ENCODE measurements around the gene TRIP13. TPM values are rescaled to one million over a fixed set of nuclear protein-coding genes. Genes with fewer than 3 reads are reported as not detected.

The TRIP13 gene
- total and polyA plus RNA-seq, 4 donors: 2.7 to 6.2 (median 3.2) TPM

DNA sequence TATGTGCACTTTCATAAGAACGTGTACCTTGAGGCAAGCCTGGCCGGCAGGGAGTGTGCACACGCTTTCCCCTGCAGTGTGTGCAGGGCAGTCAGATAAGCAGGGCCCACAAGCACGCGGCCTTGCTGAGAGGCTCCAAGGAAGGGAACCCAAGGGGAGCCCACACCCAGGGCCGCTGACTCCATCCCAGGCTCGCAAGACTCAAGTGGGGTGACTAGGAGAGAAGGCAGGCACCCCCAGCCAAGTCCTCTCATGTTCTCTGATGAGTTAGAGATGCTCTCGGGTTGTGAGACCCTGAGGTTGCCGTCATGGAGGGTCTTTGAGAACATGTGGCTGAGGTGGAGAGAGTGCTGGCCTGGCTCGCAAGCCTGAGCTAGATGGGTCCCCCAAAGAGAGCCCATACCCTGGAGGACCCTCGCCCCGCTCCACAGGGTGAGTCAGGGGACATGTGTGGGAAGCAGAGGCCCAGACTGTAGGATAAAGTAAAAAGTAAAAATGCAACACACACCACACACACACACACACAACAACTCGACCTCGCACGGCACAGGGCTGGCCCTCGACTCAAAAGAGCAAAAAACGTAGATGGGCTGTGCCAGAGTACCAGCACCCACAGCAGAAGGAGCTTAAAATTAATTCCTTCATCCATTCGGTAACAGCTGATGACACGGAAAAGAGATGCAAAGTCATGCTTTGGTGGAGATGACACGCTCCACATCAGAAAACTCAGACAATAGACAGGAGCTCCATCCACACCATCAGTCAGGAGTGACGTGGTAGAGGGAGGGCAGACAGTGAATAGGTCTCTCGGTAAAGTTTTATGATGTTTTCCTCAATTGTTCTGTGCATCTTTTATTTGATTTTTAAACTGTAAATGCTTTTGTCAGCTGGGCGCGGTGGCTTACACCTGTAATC is 61.1 kb downstream of the TRIP13 start:
- DNase-seq: no peak
- Histone ChIP-seq H3K36me3 (ENCODE audit: control insufficient read depth in 4 of 4, insufficient read depth in 4 of 4, low read length in 4 of 4) (no peaks in the 10 kb centered on the region), H3K4me3 (no peak overlapping the region), H3K27me3 (ENCODE audit: control insufficient read depth in 3 of 3, insufficient read depth in 3 of 3, low read length in 2 of 3) (no peaks in the 10 kb centered on the region), H3K4me1 (ENCODE audit: control insufficient read depth in 5 of 5, insufficient read depth in 5 of 5, low read length in 5 of 5) (peaks cover 0 to 39% (median 24%) of the 10 kb centered on the region in 5 donors), H3K9ac (ENCODE audit: insufficient read depth in 1 of 2, low read length in 2 of 2) (no peak overlapping the region), H3K9me3 (ENCODE audit: control insufficient read depth in 4 of 4, insufficient read depth in 3 of 4, low read length in 3 of 4) (peaks cover 0 to 2% (median 0%) of the 10 kb centered on the region in 4 donors), H3K27ac (ENCODE audit: low read depth in 1 of 2, low read length in 1 of 2) (no peak overlapping the region)
- 88 to 89% methylated on average over 24 of the region's 24 CpGs for WGBS, 2 donors
- ATAC-seq (ENCODE audit: insufficient read depth, low FRiP score): no peak
- TF ChIP-seq, protein P1, sequence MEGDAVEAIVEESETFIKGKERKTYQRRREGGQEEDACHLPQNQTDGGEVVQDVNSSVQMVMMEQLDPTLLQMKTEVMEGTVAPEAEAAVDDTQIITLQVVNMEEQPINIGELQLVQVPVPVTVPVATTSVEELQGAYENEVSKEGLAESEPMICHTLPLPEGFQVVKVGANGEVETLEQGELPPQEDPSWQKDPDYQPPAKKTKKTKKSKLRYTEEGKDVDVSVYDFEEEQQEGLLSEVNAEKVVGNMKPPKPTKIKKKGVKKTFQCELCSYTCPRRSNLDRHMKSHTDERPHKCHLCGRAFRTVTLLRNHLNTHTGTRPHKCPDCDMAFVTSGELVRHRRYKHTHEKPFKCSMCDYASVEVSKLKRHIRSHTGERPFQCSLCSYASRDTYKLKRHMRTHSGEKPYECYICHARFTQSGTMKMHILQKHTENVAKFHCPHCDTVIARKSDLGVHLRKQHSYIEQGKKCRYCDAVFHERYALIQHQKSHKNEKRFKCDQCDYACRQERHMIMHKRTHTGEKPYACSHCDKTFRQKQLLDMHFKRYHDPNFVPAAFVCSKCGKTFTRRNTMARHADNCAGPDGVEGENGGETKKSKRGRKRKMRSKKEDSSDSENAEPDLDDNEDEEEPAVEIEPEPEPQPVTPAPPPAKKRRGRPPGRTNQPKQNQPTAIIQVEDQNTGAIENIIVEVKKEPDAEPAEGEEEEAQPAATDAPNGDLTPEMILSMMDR (IDR thresholded peaks at IDR 0.05; ENCODE audit: control extremely low read depth, extremely low read depth): no peak

DNA sequence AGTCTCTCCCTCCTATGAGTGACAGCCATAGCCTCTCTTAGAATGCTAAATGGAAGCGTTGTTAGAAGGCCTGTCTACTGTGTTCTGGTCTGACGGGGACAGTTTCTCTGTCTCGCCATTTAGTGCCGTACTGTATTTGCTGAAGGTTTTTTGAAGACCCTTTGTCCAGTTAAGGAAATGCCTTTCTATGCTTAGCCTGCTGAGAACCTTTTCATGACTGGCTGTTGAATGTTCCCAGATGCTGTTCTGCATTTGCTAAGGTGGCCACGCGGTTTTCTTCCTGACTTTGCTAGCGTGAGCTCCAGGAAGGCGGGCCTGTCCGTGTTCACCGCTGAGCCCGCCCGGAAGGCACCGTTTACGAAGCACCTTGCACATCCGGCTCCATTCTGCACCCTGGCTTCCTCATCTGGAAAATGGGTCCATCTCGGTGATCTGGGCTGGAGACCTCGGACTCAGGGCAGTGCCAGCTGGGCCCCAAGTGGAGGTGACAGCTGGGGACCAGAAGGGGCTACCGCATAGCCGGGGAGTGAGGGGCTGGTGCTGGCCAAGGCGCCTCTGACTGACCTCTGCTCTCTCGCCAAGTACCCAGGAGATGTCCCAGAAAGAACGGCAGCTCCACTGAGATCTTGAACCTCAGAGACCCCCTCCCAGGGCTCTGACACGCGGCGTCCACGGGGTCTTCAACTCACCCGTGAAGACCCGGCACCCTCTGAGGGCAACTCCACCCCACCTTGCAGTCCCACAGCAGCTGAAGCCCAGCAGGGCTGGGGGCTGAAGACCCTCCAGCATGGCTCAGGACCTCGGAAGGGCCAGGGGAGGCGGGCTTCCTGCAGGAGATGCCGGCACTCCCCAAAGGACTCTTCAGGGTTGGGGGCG is 63.4 kb downstream of the TRIP13 start:
- 80 to 82% methylated on average over 31 to 32 of the region's 32 CpGs for WGBS, 2 donors
- Histone ChIP-seq H3K9ac (ENCODE audit: insufficient read depth in 1 of 2, low read length in 2 of 2) (peak overlapping the region in 1 of 2 donors; percentile 80), H3K36me3 (ENCODE audit: control insufficient read depth in 4 of 4, insufficient read depth in 4 of 4, low read length in 4 of 4) (no peaks in the 10 kb centered on the region), H3K27ac (ENCODE audit: low read depth in 1 of 2, low read length in 1 of 2) (peak overlapping the region in 1 of 2 donors; percentile 57), H3K27me3 (ENCODE audit: control insufficient read depth in 3 of 3, insufficient read depth in 3 of 3, low read length in 2 of 3) (no peaks in the 10 kb centered on the region), H3K9me3 (ENCODE audit: control insufficient read depth in 4 of 4, insufficient read depth in 3 of 4, low read length in 3 of 4) (no peaks in the 10 kb centered on the region), H3K4me1 (ENCODE audit: control insufficient read depth in 5 of 5, insufficient read depth in 5 of 5, low read length in 5 of 5) (peaks cover 0 to 55% (median 29%) of the 10 kb centered on the region in 5 donors), H3K4me3 (no peak overlapping the region)
- DNase-seq: peak in 2 of 3 donors; percentile 58 to 74
- TF ChIP-seq, protein P1 (IDR thresholded peaks at IDR 0.05; ENCODE audit: control extremely low read depth, extremely low read depth): no peak
- ATAC-seq (ENCODE audit: insufficient read depth, low FRiP score): no peak

DNA sequence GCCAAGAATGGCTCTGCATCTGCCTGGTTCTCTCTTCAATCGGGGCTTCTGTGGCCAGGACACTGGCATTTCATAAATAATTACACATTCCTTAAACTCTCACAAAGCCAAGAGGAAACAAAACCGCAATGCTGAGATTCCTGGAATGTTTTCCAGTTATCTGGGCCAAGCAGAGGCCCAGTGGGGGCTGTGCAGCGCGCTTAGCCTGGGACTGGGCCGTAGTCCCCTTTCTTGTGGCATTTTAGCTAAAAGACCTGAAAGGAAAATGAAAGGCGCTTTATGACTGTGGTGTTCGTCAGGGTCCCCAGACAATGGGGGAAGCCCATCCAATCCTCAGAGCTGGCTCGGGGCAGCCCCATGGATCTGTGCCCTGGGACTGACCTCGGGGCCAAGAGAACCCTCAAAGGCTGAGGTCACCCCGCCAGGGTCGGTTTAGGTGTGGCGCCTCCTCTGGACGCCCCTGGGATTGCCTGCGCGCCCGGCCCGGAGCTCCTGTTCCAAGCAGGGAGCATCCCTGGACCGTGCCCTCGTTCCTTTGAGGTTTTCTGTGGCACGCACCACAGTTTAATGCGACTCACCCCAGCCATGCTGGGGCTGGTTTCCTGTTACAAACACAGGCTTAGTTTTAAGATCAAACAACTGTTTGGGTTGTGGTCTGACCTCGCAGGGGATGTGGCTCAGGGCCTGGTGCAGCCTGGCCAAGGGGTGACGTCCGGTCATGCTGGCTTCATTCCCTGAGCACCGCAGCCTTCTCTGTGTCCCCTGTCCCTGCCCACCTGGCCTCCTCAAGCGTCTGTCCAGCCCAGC is 64.5 kb downstream of the TRIP13 start:
- TF ChIP-seq, protein P1 (IDR thresholded peaks at IDR 0.05; ENCODE audit: control extremely low read depth, extremely low read depth): no peak
- H3K4me3 ChIP-seq: no peak overlapping the region
- no peaks in the 10 kb centered on the region for H3K36me3 ChIP-seq (ENCODE audit: control insufficient read depth in 4 of 4, insufficient read depth in 4 of 4, low read length in 4 of 4)
- no peaks in the 10 kb centered on the region for H3K27me3 ChIP-seq (ENCODE audit: control insufficient read depth in 3 of 3, insufficient read depth in 3 of 3, low read length in 2 of 3)
- H3K4me1 ChIP-seq (ENCODE audit: control insufficient read depth in 5 of 5, insufficient read depth in 5 of 5, low read length in 5 of 5): peaks cover 0 to 57% (median 29%) of the 10 kb centered on the region in 5 donors
- 31 to 32% methylated on average over 26 of the region's 26 CpGs for WGBS, 2 donors
- no peaks in the 10 kb centered on the region for H3K9me3 ChIP-seq (ENCODE audit: control insufficient read depth in 4 of 4, insufficient read depth in 3 of 4, low read length in 3 of 4)
- DNase-seq (peak; percentile 91 to 95 (median 94)), ATAC-seq (ENCODE audit: insufficient read depth, low FRiP score) (peak; percentile 24)
- H3K9ac ChIP-seq (ENCODE audit: insufficient read depth in 1 of 2, low read length in 2 of 2): peak overlapping the region; percentile 32 to 80
- H3K27ac ChIP-seq (ENCODE audit: low read depth in 1 of 2, low read length in 1 of 2): peak overlapping the region in 1 of 2 donors; percentile 59
